CD14-positive monocyte (primary cell): ENCODE measurements around the gene UQCRHL. TPM values are rescaled to one million over a fixed set of nuclear protein-coding genes. Genes with fewer than 3 reads are reported as not detected.
"Not testable (repeated sequence)": the region's sequence is repeated elsewhere in the genome, so short reads cannot be mapped to it uniquely, and the experiment has no call there.

Source experiments
- DNase-seq, 3 donors: peaks; one replicate each; pipeline ENCODE4 v3.0.0-alpha.2; 2011 to 2022
- H2AFZ ChIP-seq: 2 replicates; pipeline ENCODE4 v1.6.0; 2012; ENCODE audit warnings: mild to moderate bottlenecking, low read depth, low read length, inconsistent platforms; ENCODE audit not compliant: insufficient read depth, poor library complexity, severe bottlenecking
- H3K27ac ChIP-seq, 2 donors: 1 replicate in 1 of 2; 2 replicates in 1 of 2; pipeline ENCODE4 v1.5.1; 2012 to 2013; ENCODE audit warnings: low read length in 2 of 2, control low read depth in 1 of 2, inconsistent platforms in 1 of 2, low read depth in 1 of 2, mild to moderate bottlenecking in 1 of 2
- H3K27me3 ChIP-seq, 2 donors: one replicate each; pipeline versions ENCODE4 v1.6.0 to v1.6.1; 2011 to 2013; ENCODE audit warnings: low read length in 2 of 2; ENCODE audit not compliant: control insufficient read depth in 2 of 2, insufficient read depth in 2 of 2
- H3K36me3 ChIP-seq, 2 donors: replicated peaks in 1 of 2; 1 replicate in 1 of 2; 2 replicates in 1 of 2; pipeline versions ENCODE4 v1.5.1 to v1.6.1; 2012 to 2013; ENCODE audit warnings: low read length in 2 of 2, control low read depth in 1 of 2, inconsistent platforms in 1 of 2, mild to moderate bottlenecking in 1 of 2; ENCODE audit not compliant: insufficient read depth in 2 of 2, control insufficient read depth in 1 of 2
- H3K4me1 ChIP-seq, 2 donors: 1 replicate in 1 of 2; 2 replicates in 1 of 2; pipeline versions ENCODE4 v1.5.1 to v1.6.1; 2012 to 2013; ENCODE audit warnings: low read length in 2 of 2, control low read depth in 1 of 2, inconsistent platforms in 1 of 2, mild to moderate bottlenecking in 1 of 2, moderate library complexity in 1 of 2; ENCODE audit not compliant: insufficient read depth in 2 of 2, control insufficient read depth in 1 of 2
- H3K4me2 ChIP-seq: replicated peaks from 2 replicates; pipeline ENCODE3; 2012; ENCODE audit warnings: low read length, moderate library complexity, mild to moderate bottlenecking; ENCODE audit not compliant: poor library complexity, severe bottlenecking; ENCODE audit errors: extremely low read depth
- H3K4me3 ChIP-seq, 3 experiments: fragments of 200-600 bp in 1 of 3; sonication (generic) in 1 of 3; replicated peaks in 1 of 3; 1 replicate in 2 of 3; 2 replicates in 1 of 3; pipeline ENCODE4 v1.5.1; 2011 to 2013; ENCODE audit warnings: low read length in 3 of 3, mild to moderate bottlenecking in 3 of 3, control low read depth in 2 of 3, low read depth in 2 of 3, inconsistent platforms in 1 of 3, moderate library complexity in 1 of 3
- H3K79me2 ChIP-seq: 2 replicates; pipeline ENCODE4 v1.6.0; 2012; ENCODE audit warnings: mild to moderate bottlenecking, control low read depth, inconsistent platforms, low read length, moderate library complexity; ENCODE audit not compliant: insufficient read depth
- H3K9ac ChIP-seq: 2 replicates; pipeline ENCODE4 v1.6.0; 2017; ENCODE audit warnings: low read length, mild to moderate bottlenecking; ENCODE audit not compliant: insufficient read depth, poor library complexity, severe bottlenecking
- H3K9me3 ChIP-seq, 2 donors: replicated peaks in 1 of 2; 1 replicate in 1 of 2; 2 replicates in 1 of 2; pipeline versions ENCODE4 v1.5.1 to v1.6.1; 2012 to 2013; ENCODE audit warnings: low read length in 2 of 2, control low read depth in 1 of 2; ENCODE audit not compliant: control insufficient read depth in 1 of 2, insufficient read depth in 1 of 2
- H4K20me1 ChIP-seq: 2 replicates; pipeline ENCODE4 v1.6.0; 2012; ENCODE audit warnings: mild to moderate bottlenecking, low read length, control low read depth, moderate library complexity; ENCODE audit not compliant: insufficient read depth
- H3K27ac Mint-ChIP-seq, 7 donors: one replicate each; pipeline ENCODE4 v1.8.0; 2020; ENCODE audit warnings: mild to moderate bottlenecking in 7 of 7, mixed read lengths in 7 of 7, moderate library complexity in 6 of 7, inconsistent platforms in 2 of 7
- H3K27me3 Mint-ChIP-seq, 3 donors: one replicate each; pipeline ENCODE4 v1.8.0; 2021 to 2022; ENCODE audit warnings: low read depth in 3 of 3, mild to moderate bottlenecking in 3 of 3, mixed read lengths in 3 of 3, moderate library complexity in 3 of 3, inconsistent platforms in 1 of 3
- H3K36me3 Mint-ChIP-seq, 2 donors: one replicate each; pipeline ENCODE4 v1.8.0; 2020; ENCODE audit warnings: mixed read lengths in 2 of 2, inconsistent platforms in 1 of 2, mild to moderate bottlenecking in 1 of 2
- H3K4me1 Mint-ChIP-seq: one replicate; pipeline ENCODE4 v1.8.0; 2020; ENCODE audit warnings: mild to moderate bottlenecking, mixed read lengths
- H3K4me3 Mint-ChIP-seq, 2 donors: one replicate each; pipeline ENCODE4 v1.8.0; 2020; ENCODE audit warnings: mild to moderate bottlenecking in 2 of 2, mixed read lengths in 2 of 2, moderate library complexity in 1 of 2
- H3K9me3 Mint-ChIP-seq, 7 donors: one replicate each; pipeline ENCODE4 v1.8.0; 2020 to 2022; ENCODE audit warnings: mixed read lengths in 7 of 7, mild to moderate bottlenecking in 6 of 7, moderate library complexity in 6 of 7, inconsistent platforms in 2 of 7
- CTCF ChIP-seq: fragments of 200-600 bp; IDR thresholded peaks from one replicate; pipeline ENCODE4 v1.8.0; 2022; ENCODE audit warnings: antibody characterized with exemption, mild to moderate bottlenecking
- WGBS: methylation state at CpG from one replicate; pipeline ENCODE4 v1.1.5; 2013; ENCODE audit warnings: missing lambda C conversion rate; ENCODE audit not compliant: insufficient coverage; 5-methylcytosine and 5-hydroxymethylcytosine counted together
- intact Hi-C, 2 donors: fragments of 100-400 bp; cut with micrococcal nuclease; formaldehyde crosslinking; loops; one replicate each; pipeline versions ENCODE4 v1.15.0 to v1.15.1; 2023
- polyA plus RNA-seq, 3 donors: library from polyadenylated mRNA; depleted of rRNA in 1 of 3; unstranded in 2 of 3; stranded (reverse) in 1 of 3; fragments of 300-500 nt in 2 of 3; fragments of >200 nt in 1 of 3; fragmentation: Illumina TruSeq in 2 of 3; gene quantifications; 1 replicate in 2 of 3; 2 replicates in 1 of 3; pipeline ENCODE4 v1.2.3, GENCODE V29; 2012 to 2021

Gene UQCRHL
- polyA plus RNA-seq, 3 donors = 1.0 to 1.3 (median 1.0) TPM

DNA sequence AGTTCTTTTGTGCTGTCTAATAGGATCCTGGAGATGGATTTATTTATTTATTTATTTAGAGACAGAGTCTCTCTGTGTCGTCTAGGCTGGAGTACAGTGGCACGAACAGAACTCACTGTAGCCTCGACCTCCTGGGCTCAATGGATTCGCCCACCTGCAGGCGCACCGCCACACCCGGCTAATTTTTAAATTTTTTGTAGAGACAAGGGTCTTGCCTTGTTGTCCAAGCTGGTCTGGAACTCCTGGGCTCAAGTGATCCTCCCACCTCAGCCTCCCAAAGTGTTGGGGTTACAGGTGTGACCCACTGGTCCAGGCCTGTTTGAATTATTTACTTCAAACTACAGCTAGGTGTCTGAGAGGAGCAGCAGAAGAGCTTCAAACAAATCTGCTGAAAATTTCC lies 30.5 kb upstream of the UQCRHL start:
- Mint-ChIP-seq H3K9me3 (peaks cover 0 to 1% (median 0%) of the 10 kb centered on the region in 7 donors), H3K4me1 (peaks cover 25% of the 10 kb centered on the region), H3K4me3 (peak overlapping the region; percentile 84 to 94), H3K36me3 (no peaks in the 10 kb centered on the region), H3K27ac (peak overlapping the region; percentile 97 to 99 (median 98)), H3K27me3 (no peaks in the 10 kb centered on the region)
- peaks cover 31 to 42% of the 10 kb centered on the region in 2 donors for H3K4me1 ChIP-seq
- H2AFZ ChIP-seq = peak overlapping the region; percentile 91
- no peak for TF ChIP-seq CTCF
- H3K9me3 ChIP-seq = no peaks in the 10 kb centered on the region
- peak overlapping the region; percentile 87 for H3K4me2 ChIP-seq
- peaks cover 34% of the 10 kb centered on the region for H3K79me2 ChIP-seq
- peak overlapping the region; percentile 87 for H3K9ac ChIP-seq
- intact Hi-C loops = loop anchor here in 1 of 2 donors (5.0 kb wide), 1 partner anchor 49 kb away; no protein-coding TSS in a partner anchor
- H3K27me3 ChIP-seq = no peaks in the 10 kb centered on the region
- H3K36me3 ChIP-seq = no peaks in the 10 kb centered on the region
- WGBS = no CpG with 5 or more reads among the region's 7 CpGs
- no peaks in the 10 kb centered on the region for H4K20me1 ChIP-seq
- H3K27ac ChIP-seq = peak overlapping the region; percentile 98 to 99
- peak overlapping the region; percentile 41 to 96 (median 58) for H3K4me3 ChIP-seq
- DNase-seq = no peak

- Mint-ChIP-seq H3K27me3 (no peaks in the 10 kb centered on the region), H3K27ac (peak overlapping the region; percentile 97 to 99 (median 98)), H3K36me3 (peaks cover under 1% of the 10 kb centered on the region in 2 donors), H3K9me3 (peaks cover 0 to 1% (median 0%) of the 10 kb centered on the region in 7 donors), H3K4me1 (peaks cover 31% of the 10 kb centered on the region), H3K4me3 (peak overlapping the region; percentile 84 to 94)
- H2AFZ ChIP-seq = peak overlapping the region; percentile 91
- no peaks in the 10 kb centered on the region for H4K20me1 ChIP-seq
- peaks cover 40 to 51% of the 10 kb centered on the region in 2 donors for H3K4me1 ChIP-seq
- peak overlapping the region; percentile 87 for H3K4me2 ChIP-seq
- no peaks in the 10 kb centered on the region for H3K27me3 ChIP-seq
- peak overlapping the region; percentile 87 for H3K9ac ChIP-seq
- TF ChIP-seq CTCF = no peak
- 14% methylated on average over 49 of the region's 62 CpGs for WGBS
- H3K4me3 ChIP-seq = peak overlapping the region; percentile 41 to 96 (median 58)
- no peaks in the 10 kb centered on the region for H3K9me3 ChIP-seq
- peak; percentile 89 to 94 (median 92) for DNase-seq
- intact Hi-C loops = loop anchor here in 1 of 2 donors (5.0 kb wide), 1 partner anchor 50 kb away; no protein-coding TSS in a partner anchor
- H3K79me2 ChIP-seq = peaks cover 40% of the 10 kb centered on the region
- H3K36me3 ChIP-seq = no peaks in the 10 kb centered on the region
- peak overlapping the region; percentile 98 to 99 for H3K27ac ChIP-seq
Observed at GRCh38 chr1:15836772-15837669, 29.6 kb upstream of the UQCRHL start.

DNA sequence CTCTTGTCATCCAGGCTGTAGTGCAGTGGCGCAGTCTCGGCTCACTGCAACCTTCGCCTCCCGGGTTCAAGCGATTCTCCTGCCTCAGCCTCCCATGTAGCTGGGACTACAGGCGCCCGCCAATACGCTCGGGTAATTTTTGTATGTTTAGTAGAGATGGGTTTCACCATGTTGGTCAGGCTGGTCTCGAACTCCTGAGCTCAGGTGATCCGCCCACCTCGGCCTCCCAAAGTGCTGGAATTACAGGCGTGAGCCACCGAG lies 29.0 kb upstream of the UQCRHL start:
- Histone ChIP-seq H3K79me2 (peaks cover 40% of the 10 kb centered on the region), H3K4me1 (peaks cover 46 to 57% of the 10 kb centered on the region in 2 donors), H3K9ac (peak overlapping the region; percentile 87), H3K27ac (peak overlapping the region; percentile 98 to 99), H3K4me2 (peak overlapping the region; percentile 87), H3K4me3 (peak overlapping the region; percentile 26 to 96 (median 58)), H2AFZ (peak overlapping the region; percentile 91)
- H3K36me3 ChIP-seq, H3K9me3 ChIP-seq, H3K27me3 ChIP-seq, DNase-seq, H4K20me1 ChIP-seq, H3K36me3 Mint-ChIP-seq, H3K27me3 Mint-ChIP-seq, H3K9me3 Mint-ChIP-seq: not testable (repeated sequence)
- Mint-ChIP-seq H3K4me3 (peak overlapping the region; percentile 84 to 94), H3K27ac (peak overlapping the region; percentile 97 to 99 (median 98)), H3K4me1 (peaks cover 37% of the 10 kb centered on the region)
- intact Hi-C loops = loop anchor here in 1 of 2 donors (5.0 kb wide), 1 partner anchor 51 kb away; no protein-coding TSS in a partner anchor
- WGBS = 87% methylated on average over 5 of the region's 14 CpGs
